Heart right ventricle (tissue), 16 donors: Measurements from ENCODE around the gene MEGF11. TPM values are rescaled to one million over a fixed set of nuclear protein-coding genes. Genes with fewer than 3 reads are reported as not detected.
A peak's percentile ranks its signal among the peaks of the same experiment; 100 is the strongest.

Experiments
- ATAC-seq, 8 donors: fragments of 200-7000 bp; cut with Tn5 transposase; one replicate each; pipeline ENCODE4 v1.9.1; 2020; ENCODE audit warnings: mild to moderate bottlenecking in 8 of 8, moderate library complexity in 8 of 8, moderate number of reproducible peaks in 1 of 8
- DNase-seq, 2 donors: peaks; one replicate each; pipeline ENCODE4 v3.0.0-alpha.2; 2020
- H3K27ac ChIP-seq, 10 donors: fragments of 200-600 bp; sonication (generic) in 2 of 10; one replicate each; pipeline versions ENCODE4 v1.5.0 to v1.8.0; 2020 to 2022; ENCODE audit warnings: mild to moderate bottlenecking in 3 of 10
- H3K27me3 ChIP-seq, 7 donors: fragments of 200-600 bp; one replicate each; pipeline ENCODE4 v1.8.0; 2021 to 2022; ENCODE audit warnings: mild to moderate bottlenecking in 2 of 7
- H3K36me3 ChIP-seq, 9 donors: fragments of 200-600 bp; sonication (generic) in 1 of 9; one replicate each; pipeline versions ENCODE4 v1.5.0 to v1.8.0; 2020 to 2022; ENCODE audit warnings: mild to moderate bottlenecking in 2 of 9
- H3K4me1 ChIP-seq, 9 donors: fragments of 200-600 bp; sonication (generic) in 1 of 9; one replicate each; pipeline versions ENCODE4 v1.5.0 to v1.8.0; 2020 to 2022; ENCODE audit warnings: mild to moderate bottlenecking in 4 of 9
- H3K4me3 ChIP-seq, 10 donors: fragments of 200-600 bp; sonication (generic) in 2 of 10; one replicate each; pipeline versions ENCODE4 v1.5.0 to v1.8.0; 2020 to 2022; ENCODE audit warnings: mild to moderate bottlenecking in 7 of 10, moderate library complexity in 2 of 10
- H3K9me3 ChIP-seq, 11 donors: fragments of 200-600 bp in 10 of 11; sonication (generic) in 2 of 11; one replicate each; pipeline versions ENCODE4 v1.5.0 to v1.8.0; 2013 to 2022; ENCODE audit warnings: mild to moderate bottlenecking in 2 of 11, control low read depth in 1 of 11, moderate library complexity in 1 of 11
- WGBS, 2 donors: extraction: QIAGEN DNeasy Blood & Tissue Kit; methylation state at CpG; one replicate each; pipeline ENCODE4 v1.1.7; 2013; ENCODE audit warnings: inconsistent platforms in 1 of 2; 5-methylcytosine and 5-hydroxymethylcytosine counted together
- intact Hi-C, 10 donors: fragments of 100-400 bp; cut with DNase I; formaldehyde crosslinking; loops; one replicate each; pipeline versions ENCODE4 v1.11.1 to v1.14.2; 2022
- polyA plus RNA-seq, 2 donors: library from polyadenylated mRNA; stranded (reverse); fragments of 200-250 nt; gene quantifications; one replicate each; pipeline ENCODE4 v1.2.3, GENCODE V29; 2013
- total RNA-seq, 10 donors: library from RNA; stranded (reverse); fragmentation: NEBNext Ultra II Directional in 3 of 10; extraction: Animal tissue kit (Norgen Biotek cat#: 25700) in 3 of 10; gene quantifications; one replicate each; pipeline versions ENCODE4 v1.2.1 to v1.2.4, GENCODE V29; 2021 to 2023
- TF ChIP-seq, protein P1 (sequence below), 9 donors: fragments of 200-600 bp; sonication (generic) in 2 of 9; IDR thresholded peaks; one replicate each; pipeline versions ENCODE4 v1.5.0 to v1.8.0; 2021 to 2022; ENCODE audit warnings: antibody characterized with exemption in 9 of 9, mild to moderate bottlenecking in 5 of 9, moderate library complexity in 1 of 9
- donor health status: Arrhythmogenic right ventricular cardiomyopathy.
- donor health status: ischemic (EF 13 %, LVEDD 7.1; RV severe dilation, severe dysfunction).
- donor health status: healthy with polysubstance abuse.
- donor health status: DM: no; HTN: yes; CAD: no.
- donor health status: DM: no; HTN: no; CAD: no.
- donor health status: ischemic (EF 25% LVEDD 6.9; RV normal size, moderate dysfunction).
- donor health status: ischemic (EF 25% LVEDD 5.7; RV mildly dilated, moderate dysfunction).
- donor health status: healthy.
- donor health status: DM: yes; HTN: yes; CAD: no.
- donor health status: Ischemic cardiomyopathy.
- donor health status: ischemic (EF 35%, LVEDD 5.7; RV mildly dilated, moderate dysfunction).
- donor health status: nonischemic (EF 11% LVEDD 7.7; RV severe dilation, severe dysfunction).
- donor health status: DM: yes; HTN: yes; CAD: no.
- donor health status: PGD.
- donor health status: ischemic (EF 29% LVEDD 5.4; RV normal size, mild dysfunction).
- donor health status: nonischemic (EF 23%, LVEDD 6.1; RV moderate dilation, normal function).

The MEGF11 gene
- total and polyA plus RNA-seq, 12 donors: 0.03 TPM; not detected in 11

DNA sequence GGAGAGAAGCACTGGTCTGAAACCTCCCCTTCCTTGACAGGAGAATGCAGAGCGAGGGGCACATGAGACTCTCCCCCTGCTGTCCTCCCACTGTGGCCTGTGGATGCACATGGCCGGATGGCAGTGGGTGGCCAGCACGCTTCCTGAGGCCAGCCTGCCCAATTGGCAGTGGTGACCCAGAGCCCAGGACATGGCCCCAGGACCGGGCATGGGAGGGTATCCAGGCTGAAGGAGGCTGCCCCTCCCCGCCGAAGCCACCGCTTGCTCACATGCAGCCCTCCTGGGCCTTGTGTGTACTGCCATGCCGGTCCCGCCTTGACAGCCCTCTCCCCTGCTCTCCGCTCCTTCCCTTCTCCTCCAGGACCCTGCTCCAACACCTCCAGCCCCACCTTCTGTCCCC, 100.9 kb downstream of the MEGF11 start:
- H3K27me3 ChIP-seq: peaks cover 0 to 52% (median 31%) of the 10 kb centered on the region in 7 donors
- no peaks in the 10 kb centered on the region for H3K9me3 ChIP-seq
- TF ChIP-seq, protein P1, sequence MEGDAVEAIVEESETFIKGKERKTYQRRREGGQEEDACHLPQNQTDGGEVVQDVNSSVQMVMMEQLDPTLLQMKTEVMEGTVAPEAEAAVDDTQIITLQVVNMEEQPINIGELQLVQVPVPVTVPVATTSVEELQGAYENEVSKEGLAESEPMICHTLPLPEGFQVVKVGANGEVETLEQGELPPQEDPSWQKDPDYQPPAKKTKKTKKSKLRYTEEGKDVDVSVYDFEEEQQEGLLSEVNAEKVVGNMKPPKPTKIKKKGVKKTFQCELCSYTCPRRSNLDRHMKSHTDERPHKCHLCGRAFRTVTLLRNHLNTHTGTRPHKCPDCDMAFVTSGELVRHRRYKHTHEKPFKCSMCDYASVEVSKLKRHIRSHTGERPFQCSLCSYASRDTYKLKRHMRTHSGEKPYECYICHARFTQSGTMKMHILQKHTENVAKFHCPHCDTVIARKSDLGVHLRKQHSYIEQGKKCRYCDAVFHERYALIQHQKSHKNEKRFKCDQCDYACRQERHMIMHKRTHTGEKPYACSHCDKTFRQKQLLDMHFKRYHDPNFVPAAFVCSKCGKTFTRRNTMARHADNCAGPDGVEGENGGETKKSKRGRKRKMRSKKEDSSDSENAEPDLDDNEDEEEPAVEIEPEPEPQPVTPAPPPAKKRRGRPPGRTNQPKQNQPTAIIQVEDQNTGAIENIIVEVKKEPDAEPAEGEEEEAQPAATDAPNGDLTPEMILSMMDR (IDR thresholded peaks at IDR 0.05): no peak
- H3K4me3 ChIP-seq: no peak overlapping the region
- no peaks in the 10 kb centered on the region for H3K36me3 ChIP-seq
- no peak overlapping the region for H3K27ac ChIP-seq
- DNase-seq: no peak
- ATAC-seq: no peak
- intact Hi-C loops: loop anchor here in 3 of 10 donors (10.0 kb wide), 2 partner anchors 108 to 168 kb away; no protein-coding TSS in a partner anchor
- peaks cover 0 to 4% (median 0%) of the 10 kb centered on the region in 9 donors for H3K4me1 ChIP-seq
- 91 to 95% methylated on average over 10 of the region's 10 CpGs for WGBS, 2 donors

DNA sequence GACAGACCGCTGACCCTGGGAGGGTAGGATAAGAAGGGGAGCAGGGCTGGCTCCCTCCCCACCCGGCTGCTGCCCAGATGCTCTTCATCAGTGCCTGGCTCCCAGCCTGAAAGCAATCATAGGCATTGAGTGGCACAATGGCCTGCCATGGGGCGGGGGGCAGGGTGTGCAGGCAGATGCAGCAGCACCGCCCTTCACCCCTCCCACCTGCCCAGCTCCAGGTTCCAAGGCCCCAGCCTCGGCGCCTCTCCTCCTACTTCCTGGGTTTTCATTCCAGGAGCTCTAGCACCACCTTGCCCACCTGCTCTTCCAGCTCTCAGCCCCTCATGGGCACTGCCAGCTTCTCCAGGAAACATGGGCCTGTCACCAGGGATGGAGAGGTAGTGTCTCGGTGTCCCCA, 101.7 kb downstream of the MEGF11 start:
- intact Hi-C loops: loop anchor here in 3 of 10 donors (10.0 kb wide), 2 partner anchors 107 to 167 kb away; no protein-coding TSS in a partner anchor

DNA sequence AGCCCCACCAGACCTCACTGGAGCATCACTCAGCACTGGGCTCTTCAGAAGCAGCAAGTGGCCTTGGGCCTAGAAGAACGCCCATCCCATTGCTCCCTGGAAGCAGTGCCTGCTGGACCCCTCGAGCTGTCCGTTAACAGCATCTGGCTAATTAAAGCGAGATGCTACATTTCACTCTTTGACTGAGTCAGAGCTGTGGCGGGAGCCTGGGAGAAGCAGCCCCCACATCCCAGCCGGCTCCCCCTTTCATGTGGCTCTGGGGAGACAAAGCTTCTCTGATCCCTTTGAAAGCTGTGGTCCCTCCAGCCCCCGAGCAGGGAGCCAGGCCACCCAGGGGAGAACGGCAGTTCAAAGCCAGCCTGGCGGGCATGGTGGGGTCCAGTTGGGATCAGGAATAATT, 103.7 kb downstream of the MEGF11 start:
- intact Hi-C loops: loop anchor here in 4 of 10 donors (10.0 kb wide), 2 partner anchors 105 to 165 kb away; no protein-coding TSS in a partner anchor
- DNase-seq: no peak
- Histone ChIP-seq H3K9me3 (no peaks in the 10 kb centered on the region), H3K27me3 (peaks cover 0 to 38% (median 17%) of the 10 kb centered on the region in 7 donors), H3K4me1 (peaks cover 0 to 4% (median 0%) of the 10 kb centered on the region in 9 donors), H3K36me3 (no peaks in the 10 kb centered on the region), H3K27ac (no peak overlapping the region), H3K4me3 (no peak overlapping the region)
- 75 to 88% methylated on average over 9 of the region's 9 CpGs for WGBS, 2 donors
- TF ChIP-seq, protein P1 (IDR thresholded peaks at IDR 0.05): no peak
- no peak for ATAC-seq

More for the DNA sequence above, 101.7 kb downstream of the MEGF11 start:
- 25 to 38% methylated on average over 7 of the region's 7 CpGs for WGBS, 2 donors
- H3K4me1 ChIP-seq: peaks cover 0 to 4% (median 0%) of the 10 kb centered on the region in 9 donors
- no peak overlapping the region for H3K27ac ChIP-seq
- ATAC-seq (peak in 6 of 8 donors; percentile 37 to 83 (median 62)), DNase-seq (peak in 1 of 2 donors; percentile 32)
- H3K4me3 ChIP-seq: no peak overlapping the region
- TF ChIP-seq, protein P1 (IDR thresholded peaks at IDR 0.05): peak in 2 of 9 donors; percentile 27 to 39
- H3K9me3 ChIP-seq: no peaks in the 10 kb centered on the region
- peaks cover 0 to 47% (median 32%) of the 10 kb centered on the region in 7 donors for H3K27me3 ChIP-seq
- H3K36me3 ChIP-seq: no peaks in the 10 kb centered on the region

DNA sequence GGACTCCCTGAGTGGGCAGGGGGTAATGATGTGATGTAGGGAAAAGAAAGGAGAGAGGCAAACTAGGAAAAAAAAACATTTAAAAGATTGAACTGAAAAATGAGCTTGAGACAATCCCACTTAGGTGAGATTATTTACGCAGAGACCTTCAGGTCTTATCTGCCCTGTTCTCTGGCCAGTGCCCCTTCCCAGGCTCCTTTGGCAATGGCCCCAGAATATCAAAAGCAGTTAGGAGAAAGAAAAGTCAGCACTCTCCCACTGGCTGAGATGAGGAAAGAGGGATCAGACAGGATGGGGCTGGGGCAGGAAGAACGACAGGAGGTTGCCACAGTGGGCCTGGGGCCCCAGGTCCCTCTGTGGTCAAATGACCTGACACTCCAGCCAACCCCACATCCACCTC, 105.4 kb downstream of the MEGF11 start:
- DNase-seq: no peak
- peaks cover 0 to 4% (median 0%) of the 10 kb centered on the region in 9 donors for H3K4me1 ChIP-seq
- peaks cover 0 to 33% (median 17%) of the 10 kb centered on the region in 7 donors for H3K27me3 ChIP-seq
- no peak overlapping the region for H3K4me3 ChIP-seq
- intact Hi-C loops: loop anchor here in 1 of 10 donors (10.0 kb wide), 1 partner anchor 163 kb away; no protein-coding TSS in a partner anchor
- no peaks in the 10 kb centered on the region for H3K36me3 ChIP-seq
- H3K9me3 ChIP-seq: no peaks in the 10 kb centered on the region
- ATAC-seq: no peak
- WGBS, 2 donors: 30% methylated on average over 2 of the region's 2 CpGs
- no peak overlapping the region for H3K27ac ChIP-seq
- TF ChIP-seq, protein P1 (IDR thresholded peaks at IDR 0.05): no peak
